ENCODE data around the gene ABHD17A.

ABHD17A gene

GRCh38 chr19:1851654-1852580 lies 33.4 kb downstream of the ABHD17A start:
- DNase-seq: no peak

GRCh38 chr19:1850809-1851653 lies 34.3 kb downstream of the ABHD17A start:
- no peak for DNase-seq

- DNase-seq: no peak
Measured at GRCh38 chr19:1849886-1850398, 35.4 kb downstream of the ABHD17A start.

GRCh38 chr19:1849132-1849474 lies 36.2 kb downstream of the ABHD17A start:
- DNase-seq: no peak

- DNase-seq: peak; percentile 94
Measured at GRCh38 chr19:1848399-1849131, 36.7 kb downstream of the ABHD17A start, which contains the start of gene REXO1. TSS of gene REXO1 (minus strand) at chr19:1848483. CDS start at chr19:1848358, 125 bp downstream.

GRCh38 chr19:1847684-1848398 lies 37.5 kb downstream of the ABHD17A start:
- DNase-seq: peak; percentile 19

GRCh38 chr19:1847348-1847683 lies 38.0 kb downstream of the ABHD17A start:
- no peak for DNase-seq

GRCh38 chr19:1846517-1847204 lies 38.6 kb downstream of the ABHD17A start:
- DNase-seq: no peak

- DNase-seq: no peak
Measured at GRCh38 chr19:1845642-1846041, 39.7 kb downstream of the ABHD17A start.

- DNase-seq: no peak
Measured at GRCh38 chr19:1845125-1845515, 40.2 kb downstream of the ABHD17A start.

- DNase-seq: no peak
Measured at GRCh38 chr19:1844513-1845124, 40.7 kb downstream of the ABHD17A start.

- no peak for DNase-seq
Measured at GRCh38 chr19:1843646-1844394, 41.5 kb downstream of the ABHD17A start.

- DNase-seq: no peak
Measured at GRCh38 chr19:1843116-1843515, 42.2 kb downstream of the ABHD17A start.

GRCh38 chr19:1841209-1841924 lies 43.9 kb downstream of the ABHD17A start:
- DNase-seq: no peak

GRCh38 chr19:1840541-1841115 lies 44.7 kb downstream of the ABHD17A start:
- DNase-seq: no peak

GRCh38 chr19:1839658-1840540 lies 45.4 kb downstream of the ABHD17A start:
- DNase-seq: no peak

GRCh38 chr19:1837625-1838105 lies 47.6 kb downstream of the ABHD17A start:
- peak; percentile 81 for DNase-seq

GRCh38 chr19:1837222-1837565 lies 48.1 kb downstream of the ABHD17A start:
- peak; percentile 77 for DNase-seq
